Right lobe of liver (tissue), 6 donors: ENCODE measurements around the gene NSUN3. TPM values are rescaled to one million over a fixed set of nuclear protein-coding genes. Genes with fewer than 3 reads are reported as not detected.

Experiments used
- ATAC-seq, 4 donors: fragments of 200-7000 bp; cut with Tn5 transposase; one replicate each; pipeline ENCODE4 v1.9.1; 2020; ENCODE audit warnings: mild to moderate bottlenecking in 4 of 4, moderate library complexity in 4 of 4
- DNase-seq, 3 donors: peaks; one replicate each; pipeline ENCODE4 v3.0.0-alpha.2; 2020
- H3K27ac ChIP-seq, 3 donors: fragments of 200-600 bp; one replicate each; pipeline ENCODE4 v1.8.0; 2022
- H3K27me3 ChIP-seq, 2 donors: fragments of 200-600 bp; one replicate each; pipeline ENCODE4 v1.8.0; 2022
- H3K36me3 ChIP-seq, 4 donors: fragments of 200-600 bp; sonication (generic) in 1 of 4; one replicate each; pipeline versions ENCODE4 v1.5.1 to v1.8.0; 2017 to 2022; ENCODE audit warnings: control low read depth in 1 of 4
- H3K4me1 ChIP-seq, 4 donors: fragments of 200-600 bp; sonication (generic) in 1 of 4; one replicate each; pipeline versions ENCODE4 v1.5.1 to v1.8.0; 2017 to 2022; ENCODE audit warnings: control low read depth in 1 of 4
- H3K4me3 ChIP-seq, 3 donors: fragments of 200-600 bp; one replicate each; pipeline ENCODE4 v1.8.0; 2022
- H3K9me3 ChIP-seq, 4 donors: fragments of 200-600 bp; sonication (generic) in 1 of 4; one replicate each; pipeline versions ENCODE4 v1.5.1 to v1.8.0; 2017 to 2022; ENCODE audit warnings: control low read depth in 1 of 4
- POLR2A ChIP-seq: fragments of 450-650 bp; IDR thresholded peaks from one replicate; pipeline ENCODE4 v1.6.1; 2017; ENCODE audit warnings: antibody characterized with exemption, mild to moderate bottlenecking
- WGBS: methylation state at CpG from one replicate; pipeline ENCODE4 v1.1.6; 2018; ENCODE audit warnings: low coverage, low lambda C conversion rate; ENCODE audit not compliant: insufficient coverage; ENCODE audit errors: missing lambda C conversion rate; 5-methylcytosine and 5-hydroxymethylcytosine counted together
- intact Hi-C, 2 donors: fragments of 100-400 bp; cut with DNase I; formaldehyde crosslinking; loops; one replicate each; pipeline versions ENCODE4 v1.11.2 to v1.14.1; 2022
- total RNA-seq, 6 experiments: library from RNA; depleted of rRNA in 2 of 6; stranded (reverse); fragments of >200 nt in 2 of 6; fragmentation: NEBNext Ultra II Directional in 3 of 6; extraction: Animal tissue kit (Norgen Biotek cat#: 25700) in 3 of 6; gene quantifications; one replicate each; pipeline versions ENCODE4 v1.1.0 to v1.2.4, GENCODE V29; 2016 to 2023
- TF ChIP-seq, protein P1 (sequence below), 4 donors: fragments of 200-600 bp in 3 of 4; fragments of 450-650 bp in 1 of 4; IDR thresholded peaks; one replicate each; pipeline versions ENCODE4 v1.5.1 to v1.8.0; 2016 to 2022; ENCODE audit warnings: antibody characterized with exemption in 4 of 4, mild to moderate bottlenecking in 2 of 4
- donor health status: DM: no; HTN: yes; CAD: no.
- donor health status: DM: no; HTN: no; CAD: no.
- donor health status: DM: no; HTN: no; CAD: no.
- donor health status: DM: no; HTN: yes; CAD: no.
- donor health status: DM: no; HTN: yes; CAD: no.

The NSUN3 gene
- total RNA-seq, 6 experiments from 2014 or later = 4.9 to 6.2 (median 5.6) TPM

- 79% methylated on average over 1 of the region's 1 CpG for WGBS
- H3K4me1 ChIP-seq = peaks cover 0 to 16% (median 3%) of the 10 kb centered on the region in 4 donors
- no peak for ATAC-seq
- no peak for TF ChIP-seq POLR2A
- TF ChIP-seq, protein P1, sequence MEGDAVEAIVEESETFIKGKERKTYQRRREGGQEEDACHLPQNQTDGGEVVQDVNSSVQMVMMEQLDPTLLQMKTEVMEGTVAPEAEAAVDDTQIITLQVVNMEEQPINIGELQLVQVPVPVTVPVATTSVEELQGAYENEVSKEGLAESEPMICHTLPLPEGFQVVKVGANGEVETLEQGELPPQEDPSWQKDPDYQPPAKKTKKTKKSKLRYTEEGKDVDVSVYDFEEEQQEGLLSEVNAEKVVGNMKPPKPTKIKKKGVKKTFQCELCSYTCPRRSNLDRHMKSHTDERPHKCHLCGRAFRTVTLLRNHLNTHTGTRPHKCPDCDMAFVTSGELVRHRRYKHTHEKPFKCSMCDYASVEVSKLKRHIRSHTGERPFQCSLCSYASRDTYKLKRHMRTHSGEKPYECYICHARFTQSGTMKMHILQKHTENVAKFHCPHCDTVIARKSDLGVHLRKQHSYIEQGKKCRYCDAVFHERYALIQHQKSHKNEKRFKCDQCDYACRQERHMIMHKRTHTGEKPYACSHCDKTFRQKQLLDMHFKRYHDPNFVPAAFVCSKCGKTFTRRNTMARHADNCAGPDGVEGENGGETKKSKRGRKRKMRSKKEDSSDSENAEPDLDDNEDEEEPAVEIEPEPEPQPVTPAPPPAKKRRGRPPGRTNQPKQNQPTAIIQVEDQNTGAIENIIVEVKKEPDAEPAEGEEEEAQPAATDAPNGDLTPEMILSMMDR (IDR thresholded peaks at IDR 0.05) = no peak
- H3K9me3 ChIP-seq = no peaks in the 10 kb centered on the region
- no peak for DNase-seq
- no peak overlapping the region for H3K4me3 ChIP-seq
- no peak overlapping the region for H3K27ac ChIP-seq
- H3K36me3 ChIP-seq = no peaks in the 10 kb centered on the region
- H3K27me3 ChIP-seq = no peaks in the 10 kb centered on the region
- intact Hi-C loops = loop anchor here in 1 of 2 donors (10.0 kb wide), 1 partner anchor 61 kb away; no protein-coding TSS in a partner anchor
Measured at GRCh38 chr3:94065819-94066480, 3.1 kb downstream of the NSUN3 start.

DNA sequence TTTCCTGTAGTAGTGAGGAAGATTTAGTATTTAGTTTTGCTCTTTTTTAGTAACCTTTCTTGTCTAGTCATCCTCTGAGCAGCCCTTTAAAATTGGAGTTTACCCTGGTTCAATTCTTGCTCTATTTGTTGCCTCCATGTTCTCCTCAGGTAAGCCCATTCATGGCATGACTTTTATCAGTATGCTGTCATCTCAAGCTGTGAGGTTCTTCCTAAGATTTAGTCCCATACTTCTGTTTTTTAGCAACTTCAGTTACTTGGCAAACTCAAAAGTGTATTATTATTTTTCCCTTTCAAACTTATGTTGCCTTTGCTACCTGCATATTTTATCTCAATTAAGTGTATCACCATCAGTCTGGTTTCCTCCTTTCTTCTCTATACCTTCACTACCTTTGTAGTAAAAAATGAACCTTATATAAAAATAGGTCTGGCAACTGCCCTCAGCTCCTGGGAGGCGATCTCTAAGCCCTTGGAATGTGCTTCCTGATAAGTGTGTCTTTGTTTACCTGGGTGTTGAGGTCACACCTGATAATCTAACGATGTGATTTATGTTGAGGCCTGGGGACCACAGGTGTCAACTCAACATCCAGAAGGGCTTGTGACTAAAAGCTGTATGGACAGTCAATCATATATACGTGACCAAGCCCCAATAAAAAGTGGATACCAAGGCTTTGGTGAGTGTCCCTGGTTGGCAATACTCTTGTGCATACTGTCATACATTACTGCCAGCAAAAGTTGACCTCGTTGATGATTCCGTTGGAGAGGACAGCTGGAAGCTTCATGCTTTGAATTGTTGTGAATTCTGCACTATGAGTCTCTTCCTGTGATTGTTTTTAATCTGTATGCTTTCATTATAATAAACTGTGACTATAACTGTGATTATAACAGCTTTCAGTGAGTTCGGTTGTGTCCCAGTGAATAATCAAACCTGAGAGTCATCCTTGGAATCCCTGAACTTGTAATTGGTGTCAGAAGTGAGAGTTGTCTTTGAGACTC is 3.9 kb downstream of the NSUN3 start:
- Histone ChIP-seq H3K27me3 (no peaks in the 10 kb centered on the region), H3K4me3 (no peak overlapping the region), H3K27ac (no peak overlapping the region), H3K9me3 (no peaks in the 10 kb centered on the region), H3K4me1 (peaks cover 0 to 16% (median 3%) of the 10 kb centered on the region in 4 donors), H3K36me3 (no peaks in the 10 kb centered on the region)
- WGBS = 73% methylated on average over 5 of the region's 6 CpGs
- intact Hi-C loops = loop anchor here in 1 of 2 donors (10.0 kb wide), 1 partner anchor 62 kb away; no protein-coding TSS in a partner anchor
- DNase-seq (no peak), ATAC-seq (no peak)
- TF ChIP-seq POLR2A = no peak
- TF ChIP-seq, protein P1 (IDR thresholded peaks at IDR 0.05) = no peak

DNA sequence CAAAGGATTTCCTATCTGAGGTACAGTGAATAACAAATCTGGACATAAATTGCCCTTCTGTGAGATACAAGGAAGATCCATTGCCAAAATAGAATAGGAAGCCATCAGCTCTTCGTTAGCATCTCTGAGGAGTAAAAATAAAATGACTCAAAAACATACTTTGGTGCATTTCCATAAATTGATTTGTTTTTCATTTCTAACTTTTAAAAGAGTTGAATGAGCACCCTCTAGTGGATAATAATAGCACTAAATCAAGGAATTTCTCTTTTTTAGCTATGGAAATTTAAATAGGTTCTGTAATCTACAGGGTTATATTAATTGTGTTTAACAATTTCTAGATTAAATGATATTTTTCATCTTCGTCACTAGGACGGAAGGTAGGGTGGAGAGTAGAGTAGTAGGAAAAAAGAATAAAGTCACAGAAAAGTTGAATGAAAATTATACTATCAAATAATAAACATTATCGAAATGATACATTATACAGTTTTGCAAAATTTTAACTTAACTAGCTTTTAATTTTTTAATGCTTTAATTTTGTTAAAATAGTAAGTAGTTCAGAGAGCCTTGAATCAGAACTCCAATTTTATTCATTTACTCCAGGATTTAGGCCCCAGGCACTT is 6.4 kb downstream of the NSUN3 start:
- intact Hi-C loops = loop anchor here in 1 of 2 donors (10.0 kb wide), 1 partner anchor 65 kb away; no protein-coding TSS in a partner anchor
- ATAC-seq (peak in 3 of 4 donors; percentile 49 to 55 (median 55)), DNase-seq (no peak)
- no peak overlapping the region for H3K27ac ChIP-seq
- no peaks in the 10 kb centered on the region for H3K9me3 ChIP-seq
- H3K4me1 ChIP-seq = peaks cover 0 to 4% (median under 1%) of the 10 kb centered on the region in 4 donors
- H3K36me3 ChIP-seq = peaks cover 0 to 3% (median 0%) of the 10 kb centered on the region in 4 donors
- WGBS = 29% methylated on average over 4 of the region's 4 CpGs
- no peak overlapping the region for H3K4me3 ChIP-seq
- no peaks in the 10 kb centered on the region for H3K27me3 ChIP-seq
- TF ChIP-seq, protein P1 (IDR thresholded peaks at IDR 0.05) = peak; percentile 54 to 72 (median 66)
- no peak for TF ChIP-seq POLR2A

DNA sequence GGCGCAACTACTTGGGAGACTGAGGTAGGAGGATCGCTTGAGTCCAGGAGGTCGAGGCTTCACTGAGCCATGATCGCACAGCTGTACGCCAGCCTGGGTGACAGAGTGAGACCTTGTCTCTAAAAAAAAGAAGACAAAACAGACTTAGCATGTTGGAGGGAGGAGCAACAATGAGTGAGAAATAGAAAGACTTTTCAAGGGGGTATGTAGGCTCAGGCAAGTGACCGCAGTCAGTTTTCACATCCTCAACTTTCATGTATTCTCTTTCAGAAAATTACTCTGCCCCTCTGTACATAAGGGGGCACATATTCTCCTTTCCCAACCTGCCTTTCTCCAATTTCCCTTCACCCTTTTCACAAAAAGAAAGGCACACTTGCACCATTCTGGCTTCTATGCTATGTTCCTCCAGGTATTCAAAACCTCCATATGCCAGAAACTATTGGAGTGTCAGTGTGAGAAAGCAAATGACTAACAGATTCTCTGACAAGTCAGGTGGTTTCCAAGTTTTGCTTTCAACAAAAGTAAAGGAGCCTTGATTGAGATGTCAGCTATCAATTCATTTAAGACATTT is 7.6 kb downstream of the NSUN3 start:
- no peaks in the 10 kb centered on the region for H3K4me1 ChIP-seq
- H3K9me3 ChIP-seq = no peaks in the 10 kb centered on the region
- H3K27ac ChIP-seq = no peak overlapping the region
- 92% methylated on average over 2 of the region's 6 CpGs for WGBS
- intact Hi-C loops = loop anchor here in 1 of 2 donors (10.0 kb wide), 1 partner anchor 56 kb away; no protein-coding TSS in a partner anchor
- H3K36me3 ChIP-seq = peaks cover 0 to 3% (median 0%) of the 10 kb centered on the region in 4 donors
- TF ChIP-seq, protein P1 (IDR thresholded peaks at IDR 0.05) = no peak
- no peak for TF ChIP-seq POLR2A
- H3K27me3 ChIP-seq = no peaks in the 10 kb centered on the region
- no peak for ATAC-seq
- no peak overlapping the region for H3K4me3 ChIP-seq
- DNase-seq = no peak
